Progenitor cell of endocrine pancreas (in vitro differentiated cells): Measurements from ENCODE around the gene HIC1. TPM values are rescaled to one million over a fixed set of nuclear protein-coding genes. Genes with fewer than 3 reads are reported as not detected.

Experiments used
- DNase-seq: peaks from one replicate; pipeline ENCODE4 v3.0.0; 2021; ENCODE audit warnings: low spot score; ENCODE audit not compliant: unreplicated experiment
- H3K27ac Mint-ChIP-seq: 2 replicates; pipeline ENCODE4 v1.8.0; 2021; ENCODE audit warnings: mild to moderate bottlenecking, moderate library complexity, mixed read lengths
- H3K27me3 Mint-ChIP-seq: 2 replicates; pipeline ENCODE4 v1.8.0; 2021; ENCODE audit warnings: mixed read lengths
- H3K36me3 Mint-ChIP-seq: 2 replicates; pipeline ENCODE4 v1.8.0; 2022; ENCODE audit warnings: mixed read lengths; ENCODE audit not compliant: insufficient read depth
- H3K4me1 Mint-ChIP-seq: 2 replicates; pipeline ENCODE4 v1.8.0; 2021; ENCODE audit warnings: low read depth, mixed read lengths
- H3K4me3 Mint-ChIP-seq: 2 replicates; pipeline ENCODE4 v1.8.0; 2021; ENCODE audit warnings: low read depth, mild to moderate bottlenecking, moderate library complexity, mixed read lengths
- H3K9me3 Mint-ChIP-seq: 2 replicates; pipeline ENCODE4 v1.8.0; 2021; ENCODE audit warnings: low read depth, mixed read lengths
- total RNA-seq: library from RNA; stranded (reverse); gene quantifications from 2 replicates; pipeline ENCODE4 v1.2.1, GENCODE V29; 2021
- TF ChIP-seq, protein P1 (sequence below): fragments of 200-600 bp; sonication (generic); IDR thresholded peaks from one replicate; pipeline ENCODE4 v1.5.0; 2021; ENCODE audit warnings: antibody characterized with exemption, mild to moderate bottlenecking; ENCODE audit not compliant: unreplicated experiment

The HIC1 gene
- total RNA-seq, 1 donor from 2014 or later = 0.86 TPM

DNA sequence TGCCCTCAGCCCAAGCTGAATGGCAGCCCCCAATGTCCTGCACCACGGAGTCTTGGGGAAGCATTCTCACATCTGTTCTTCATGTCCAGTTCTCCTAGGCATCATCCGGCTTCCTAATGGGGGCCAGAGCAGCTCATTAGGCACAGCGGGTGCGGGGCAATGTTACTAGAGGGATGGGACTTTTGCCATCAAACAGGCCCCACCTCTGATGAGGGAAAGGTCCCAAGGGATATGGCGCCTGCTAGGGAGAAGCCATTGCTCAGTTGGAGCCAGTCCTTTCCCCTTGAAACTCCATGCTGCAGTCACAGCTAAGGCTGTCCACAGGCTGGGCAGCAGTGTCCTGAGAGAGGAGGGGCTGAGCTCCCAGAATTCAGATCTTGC is 26.7 kb upstream of the HIC1 start:
- H3K36me3 Mint-ChIP-seq = no peaks in the 10 kb centered on the region
- no peak overlapping the region for H3K4me3 Mint-ChIP-seq
- H3K27me3 Mint-ChIP-seq = peaks cover 14% of the 10 kb centered on the region
- no peak overlapping the region for H3K27ac Mint-ChIP-seq
- peaks cover 4% of the 10 kb centered on the region for H3K4me1 Mint-ChIP-seq
- DNase-seq = no peak
- TF ChIP-seq, protein P1, sequence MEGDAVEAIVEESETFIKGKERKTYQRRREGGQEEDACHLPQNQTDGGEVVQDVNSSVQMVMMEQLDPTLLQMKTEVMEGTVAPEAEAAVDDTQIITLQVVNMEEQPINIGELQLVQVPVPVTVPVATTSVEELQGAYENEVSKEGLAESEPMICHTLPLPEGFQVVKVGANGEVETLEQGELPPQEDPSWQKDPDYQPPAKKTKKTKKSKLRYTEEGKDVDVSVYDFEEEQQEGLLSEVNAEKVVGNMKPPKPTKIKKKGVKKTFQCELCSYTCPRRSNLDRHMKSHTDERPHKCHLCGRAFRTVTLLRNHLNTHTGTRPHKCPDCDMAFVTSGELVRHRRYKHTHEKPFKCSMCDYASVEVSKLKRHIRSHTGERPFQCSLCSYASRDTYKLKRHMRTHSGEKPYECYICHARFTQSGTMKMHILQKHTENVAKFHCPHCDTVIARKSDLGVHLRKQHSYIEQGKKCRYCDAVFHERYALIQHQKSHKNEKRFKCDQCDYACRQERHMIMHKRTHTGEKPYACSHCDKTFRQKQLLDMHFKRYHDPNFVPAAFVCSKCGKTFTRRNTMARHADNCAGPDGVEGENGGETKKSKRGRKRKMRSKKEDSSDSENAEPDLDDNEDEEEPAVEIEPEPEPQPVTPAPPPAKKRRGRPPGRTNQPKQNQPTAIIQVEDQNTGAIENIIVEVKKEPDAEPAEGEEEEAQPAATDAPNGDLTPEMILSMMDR = no peak
- H3K9me3 Mint-ChIP-seq = no peaks in the 10 kb centered on the region

DNA sequence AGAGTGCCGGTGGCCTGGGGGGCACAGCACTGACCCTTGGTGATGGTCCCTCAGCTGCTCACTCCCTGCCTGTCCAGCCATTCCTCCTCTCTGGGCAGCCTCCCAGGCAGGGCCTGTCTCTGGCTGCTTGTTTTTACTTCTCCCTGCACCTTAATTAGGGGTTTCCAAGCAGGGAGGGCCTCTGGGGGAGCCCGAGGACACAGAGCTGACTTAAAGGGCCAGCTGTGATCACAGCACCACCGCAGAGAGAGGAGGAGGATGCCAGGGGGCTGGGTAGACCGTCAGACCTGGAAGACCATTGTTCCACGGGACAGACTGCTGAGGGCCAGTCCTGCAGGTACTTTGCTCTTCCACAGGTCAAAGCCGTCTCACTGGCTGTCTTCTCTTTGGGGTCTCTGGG is 26.2 kb upstream of the HIC1 start:
- Mint-ChIP-seq H3K9me3 (no peaks in the 10 kb centered on the region), H3K27me3 (peaks cover 14% of the 10 kb centered on the region), H3K36me3 (no peaks in the 10 kb centered on the region), H3K4me1 (peaks cover 4% of the 10 kb centered on the region), H3K4me3 (peak overlapping the region; percentile 48), H3K27ac (no peak overlapping the region)
- DNase-seq = no peak
- TF ChIP-seq, protein P1 = no peak

DNA sequence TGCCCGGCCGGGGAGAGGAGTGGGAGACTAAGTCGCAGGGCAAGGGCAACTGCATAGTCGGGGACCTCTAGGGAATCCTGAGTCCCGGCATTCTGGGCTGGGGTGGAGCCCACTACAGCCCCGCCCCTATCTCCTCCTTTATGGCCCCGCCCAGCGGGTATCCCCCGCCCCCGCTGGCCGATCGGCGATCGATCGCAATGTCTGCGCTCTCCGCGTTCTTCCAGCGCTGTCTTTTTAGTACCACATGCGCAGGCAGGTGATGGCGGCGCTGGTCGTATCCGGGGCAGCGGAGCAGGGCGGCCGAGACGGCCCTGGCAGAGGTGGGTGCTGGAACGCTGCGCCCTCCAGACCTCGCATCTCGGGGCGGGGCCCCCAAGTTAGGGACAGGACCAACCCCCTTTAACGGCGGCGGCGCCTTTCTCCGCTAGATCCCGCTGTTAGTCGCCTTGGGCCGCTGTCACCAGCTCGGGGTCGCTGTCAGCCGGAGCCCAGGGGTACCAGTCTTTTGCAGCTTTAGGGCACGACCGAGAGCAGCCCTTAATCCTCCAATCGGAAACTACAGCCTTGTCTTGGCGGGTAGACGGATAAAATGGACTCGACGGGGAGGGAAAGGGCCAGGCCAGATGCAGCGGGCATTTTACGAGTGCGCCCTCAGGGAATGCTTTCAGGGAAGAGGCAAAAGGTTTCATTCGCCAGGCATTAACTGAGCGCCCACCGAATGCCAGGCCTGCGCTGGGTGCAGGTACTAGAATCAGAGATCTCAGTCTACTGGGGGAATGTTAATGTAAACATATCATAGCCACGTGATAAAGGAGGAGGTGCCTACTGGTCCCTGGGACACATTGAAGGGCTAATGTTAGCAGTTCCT is 24.8 kb upstream of the HIC1 start, which contains the start of gene DPH1:
TSS of gene DPH1 (plus strand) at position 243 of the 868 bp plus-strand sequence. CDS start at position 260, 17 bp downstream.
- peak; percentile 76 for DNase-seq
- Mint-ChIP-seq H3K36me3 (no peaks in the 10 kb centered on the region), H3K27me3 (peaks cover 14% of the 10 kb centered on the region), H3K27ac (peak within 1 kb of the TSS; percentile 94), H3K9me3 (no peaks in the 10 kb centered on the region), H3K4me1 (peaks cover 4% of the 10 kb centered on the region), H3K4me3 (peak within 1 kb of the TSS; percentile 98)
- TF ChIP-seq, protein P1 = no peak

DNA sequence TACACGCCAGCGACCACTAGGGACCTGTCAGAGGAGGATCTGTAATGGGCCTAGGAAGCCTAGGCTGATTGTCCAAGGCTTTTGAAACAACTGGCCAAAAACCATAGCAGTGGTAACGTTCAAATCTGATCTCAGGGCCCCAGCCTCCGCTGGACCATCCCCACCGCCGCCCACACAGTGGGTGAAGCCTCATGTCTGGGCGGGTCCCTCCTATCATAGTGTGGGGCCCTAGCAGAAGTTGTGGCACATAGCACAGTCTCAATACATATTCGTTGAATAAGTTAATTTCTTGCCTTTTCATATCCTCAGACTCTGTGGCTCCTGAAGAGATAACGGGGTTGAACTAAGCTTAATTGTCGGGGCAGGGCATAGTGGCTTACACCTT is 24.1 kb upstream of the HIC1 start:
- H3K27ac Mint-ChIP-seq = peak overlapping the region; percentile 94
- H3K4me3 Mint-ChIP-seq = peak overlapping the region; percentile 98
- no peaks in the 10 kb centered on the region for H3K36me3 Mint-ChIP-seq
- no peaks in the 10 kb centered on the region for H3K9me3 Mint-ChIP-seq
- peaks cover 14% of the 10 kb centered on the region for H3K27me3 Mint-ChIP-seq
- TF ChIP-seq, protein P1 = peak; percentile 67
- DNase-seq = peak; percentile 44
- peaks cover 4% of the 10 kb centered on the region for H3K4me1 Mint-ChIP-seq

DNA sequence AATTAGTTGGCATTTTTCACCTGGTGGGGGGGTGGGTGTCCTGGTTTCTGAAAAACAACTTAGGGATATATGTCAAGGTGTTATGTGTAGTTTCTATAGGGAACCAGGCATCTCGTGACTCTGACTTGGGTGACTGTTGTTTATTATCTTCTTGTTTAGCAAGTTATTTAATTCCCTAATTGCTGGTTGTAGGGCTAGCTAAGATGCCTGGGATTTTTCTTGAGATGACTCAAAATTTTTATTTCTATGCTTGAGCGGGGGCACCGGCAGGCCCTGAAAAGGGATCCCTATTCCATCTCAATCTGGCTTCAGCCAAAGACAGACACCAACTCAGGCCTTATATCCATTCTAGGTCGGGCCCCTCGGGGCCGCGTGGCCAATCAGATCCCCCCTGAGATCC is 21.8 kb upstream of the HIC1 start:
- Mint-ChIP-seq H3K4me1 (peaks cover 4% of the 10 kb centered on the region), H3K9me3 (no peaks in the 10 kb centered on the region), H3K27me3 (peaks cover 2% of the 10 kb centered on the region), H3K4me3 (no peak overlapping the region), H3K36me3 (peaks cover 10% of the 10 kb centered on the region), H3K27ac (no peak overlapping the region)
- TF ChIP-seq, protein P1 = no peak
- DNase-seq = no peak
